MM.1S (cell line): ENCODE results near the gene KRT38.

ENCODE experiments used
- CTCF ChIP-seq: fragments of 300-600 bp; sonication (generic); IDR thresholded peaks from 2 replicates; pipeline ENCODE4 v1.5.1; 2016; ENCODE audit warnings: antibody characterized with exemption, low read length, mixed read lengths
- EZH2 ChIP-seq: fragments of 300-600 bp; sonication (generic); optimal IDR thresholded peaks from 2 replicates; pipeline ENCODE3; 2017; ENCODE audit warnings: low read depth, mild to moderate bottlenecking, antibody characterized with exemption, low read length, mixed read lengths
- EZH2phosphoT487 ChIP-seq: fragments of 300-600 bp; sonication (generic); IDR thresholded peaks from 2 replicates; pipeline ENCODE4 v1.6.1; 2018; ENCODE audit warnings: antibody characterized with exemption, low read length

GRCh38 chr17:41467561-41467960 lies 26.8 kb upstream of the KRT38 start:
- no peak for TF ChIP-seq CTCF
- TF ChIP-seq EZH2: no peak
- TF ChIP-seq EZH2phosphoT487: no peak
